ENCODE data around the gene LCT. TPM values are rescaled to one million over a fixed set of nuclear protein-coding genes. Genes with fewer than 3 reads are reported as not detected.

Gene LCT
- total RNA-seq, 1 experiment from 2014 or later: 0.04 TPM

- H3K27ac Mint-ChIP-seq: no peak overlapping the region
- Histone ChIP-seq H3K4me2 (ENCODE audit: insufficient read depth, insufficient read length, low read length) (no peak overlapping the region), H2AK5ac (ENCODE audit: insufficient read length, low read length) (no peak overlapping the region), H4K20me1 (ENCODE audit: control insufficient read depth, insufficient read depth, insufficient read length) (no peaks in the 10 kb centered on the region), H4K91ac (ENCODE audit: insufficient read length, low read depth, low read length) (no peak overlapping the region), H3K27ac (ENCODE audit: insufficient read length, low read depth, low read length) (no peak overlapping the region), H3K14ac (ENCODE audit: insufficient read depth, low read length) (no peak overlapping the region), H3K79me1 (ENCODE audit: insufficient read depth, low read depth, low read length, poor library complexity, severe bottlenecking) (no peaks in the 10 kb centered on the region), H3T11ph (ENCODE audit: low read length) (no peak overlapping the region), H3K4me1 (ENCODE audit: insufficient read depth, low read length) (no peaks in the 10 kb centered on the region), H3K4ac (ENCODE audit: low read depth, low read length) (no peak overlapping the region), H3K18ac (ENCODE audit: insufficient read length, low read depth, low read length) (no peak overlapping the region), H3K23me2 (ENCODE audit: insufficient read length, low read depth, low read length, poor library complexity, severe bottlenecking) (no peaks in the 10 kb centered on the region), H3K56ac (ENCODE audit: insufficient read length, low read depth, low read length) (no peak overlapping the region), H2BK12ac (ENCODE audit: insufficient read length, low read depth, low read length) (no peak overlapping the region), H4K5ac (ENCODE audit: insufficient read length, low read depth, low read length) (no peak overlapping the region), H3K9ac (ENCODE audit: extremely low read depth, insufficient read length, low read length) (no peak overlapping the region), H3K9me3 (ENCODE audit: control insufficient read depth, low read depth, low read length) (no peaks in the 10 kb centered on the region), H2BK20ac (ENCODE audit: low read depth, low read length, poor library complexity, severe bottlenecking) (no peak overlapping the region), H2BK15ac (ENCODE audit: low read depth, low read length) (no peak overlapping the region), H2AFZ (ENCODE audit: low read length) (no peak overlapping the region), H4K8ac (replicated peaks; ENCODE audit: insufficient read length, low read depth, low read length) (no peak overlapping the region), H3K23ac (ENCODE audit: insufficient read length, low read depth, low read length) (no peak overlapping the region), H3K27me3 (ENCODE audit: insufficient read depth, low read length) (no peaks in the 10 kb centered on the region), H2BK5ac (ENCODE audit: insufficient read length, low read length) (no peak overlapping the region), H2BK120ac (ENCODE audit: low read depth, low read length, poor library complexity, severe bottlenecking) (no peak overlapping the region), H3K79me2 (ENCODE audit: insufficient read depth, low read length) (no peaks in the 10 kb centered on the region)
- H3K27me3 Mint-ChIP-seq (ENCODE audit: low read depth): no peaks in the 10 kb centered on the region; the same call in 1 of the 2 replicates
- no peak for DNase-seq
- no peak for TF ChIP-seq CTCF (conservative IDR thresholded peaks at IDR 0.05)
- no CpG with 5 or more reads among the region's 9 CpGs for WGBS (ENCODE audit: extremely low coverage, insufficient read length, low lambda C conversion rate)
- H3K4me1 Mint-ChIP-seq: no peaks in the 10 kb centered on the region
- peaks cover 10% of the 10 kb centered on the region in 2 experiments; a peak in 4 of 5 replicates for H3K9me3 Mint-ChIP-seq
- H3K4me3 Mint-ChIP-seq: no peak overlapping the region
- peaks cover 0 to 7% (median 4%) of the 10 kb centered on the region in 3 experiments; a peak in 4 of 7 replicates for H3K36me3 Mint-ChIP-seq (ENCODE audit: insufficient read depth in 1 of 3, low read depth in 3 of 3)
Observed at GRCh38 chr2:135825131-135825530, 11.9 kb downstream of the LCT start.

Data from H9 (cell line).